Measurements from ENCODE around the gene ILK.

Gene ILK

GRCh38 chr11:6657346-6657745 lies 53.8 kb downstream of the ILK start:
- Histone ChIP-seq H3K27ac (replicated peaks) (no peak overlapping the region), H3K4me3 (replicated peaks; ENCODE audit: insufficient read depth, low read length) (no peak overlapping the region), H3K27me3 (ENCODE audit: insufficient read depth, poor library complexity, severe bottlenecking) (peaks cover 13% of the 10 kb centered on the region)
- TF ChIP-seq CTCF (IDR thresholded peaks at IDR 0.05; ENCODE audit: insufficient read depth, low read length) (no peak), SPI1 (IDR thresholded peaks at IDR 0.05; ENCODE audit: borderline replicate concordance, low read depth) (no peak), POLR2AphosphoS5 (IDR thresholded peaks at IDR 0.05; ENCODE audit: low read depth) (no peak), GABPA (IDR thresholded peaks at IDR 0.05; ENCODE audit: low read depth) (no peak)
- TF ChIP-seq, protein P1, sequence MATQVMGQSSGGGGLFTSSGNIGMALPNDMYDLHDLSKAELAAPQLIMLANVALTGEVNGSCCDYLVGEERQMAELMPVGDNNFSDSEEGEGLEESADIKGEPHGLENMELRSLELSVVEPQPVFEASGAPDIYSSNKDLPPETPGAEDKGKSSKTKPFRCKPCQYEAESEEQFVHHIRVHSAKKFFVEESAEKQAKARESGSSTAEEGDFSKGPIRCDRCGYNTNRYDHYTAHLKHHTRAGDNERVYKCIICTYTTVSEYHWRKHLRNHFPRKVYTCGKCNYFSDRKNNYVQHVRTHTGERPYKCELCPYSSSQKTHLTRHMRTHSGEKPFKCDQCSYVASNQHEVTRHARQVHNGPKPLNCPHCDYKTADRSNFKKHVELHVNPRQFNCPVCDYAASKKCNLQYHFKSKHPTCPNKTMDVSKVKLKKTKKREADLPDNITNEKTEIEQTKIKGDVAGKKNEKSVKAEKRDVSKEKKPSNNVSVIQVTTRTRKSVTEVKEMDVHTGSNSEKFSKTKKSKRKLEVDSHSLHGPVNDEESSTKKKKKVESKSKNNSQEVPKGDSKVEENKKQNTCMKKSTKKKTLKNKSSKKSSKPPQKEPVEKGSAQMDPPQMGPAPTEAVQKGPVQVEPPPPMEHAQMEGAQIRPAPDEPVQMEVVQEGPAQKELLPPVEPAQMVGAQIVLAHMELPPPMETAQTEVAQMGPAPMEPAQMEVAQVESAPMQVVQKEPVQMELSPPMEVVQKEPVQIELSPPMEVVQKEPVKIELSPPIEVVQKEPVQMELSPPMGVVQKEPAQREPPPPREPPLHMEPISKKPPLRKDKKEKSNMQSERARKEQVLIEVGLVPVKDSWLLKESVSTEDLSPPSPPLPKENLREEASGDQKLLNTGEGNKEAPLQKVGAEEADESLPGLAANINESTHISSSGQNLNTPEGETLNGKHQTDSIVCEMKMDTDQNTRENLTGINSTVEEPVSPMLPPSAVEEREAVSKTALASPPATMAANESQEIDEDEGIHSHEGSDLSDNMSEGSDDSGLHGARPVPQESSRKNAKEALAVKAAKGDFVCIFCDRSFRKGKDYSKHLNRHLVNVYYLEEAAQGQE (IDR thresholded peaks at IDR 0.05; ENCODE audit: insufficient replicate concordance, low read depth) = no peak
- DNase-seq (ENCODE audit: low read depth in 1 of 2, low spot score in 1 of 2) = no peak

DNA sequence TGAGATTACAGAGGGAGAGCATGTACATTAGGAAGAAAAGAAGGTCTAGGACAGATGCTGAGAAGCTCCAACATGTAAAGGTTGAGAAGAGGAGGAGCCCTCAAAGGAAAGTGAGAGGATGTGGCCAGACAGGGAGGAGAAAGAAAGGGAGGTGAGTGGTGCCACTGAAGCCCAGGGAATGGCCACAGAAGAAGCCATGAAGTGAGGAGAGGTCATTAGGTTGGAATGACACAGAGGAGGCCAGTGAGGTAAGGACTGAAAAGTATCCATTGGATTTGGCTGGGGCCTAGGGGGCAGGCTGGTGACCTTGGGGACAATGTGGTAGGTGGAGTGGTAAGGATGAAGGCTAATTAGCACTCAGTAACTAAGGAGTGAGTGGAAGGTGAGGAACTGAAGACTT lies 55.1 kb downstream of the ILK start:
- peaks cover 13% of the 10 kb centered on the region for H3K27me3 ChIP-seq (ENCODE audit: insufficient read depth, poor library complexity, severe bottlenecking)

More for the DNA sequence above, 55.1 kb downstream of the ILK start:
- no peak for DNase-seq (ENCODE audit: low read depth in 1 of 2, low spot score in 1 of 2)
- Histone ChIP-seq H3K4me3 (replicated peaks; ENCODE audit: insufficient read depth, low read length) (no peak overlapping the region), H3K27ac (replicated peaks) (no peak overlapping the region)
- TF ChIP-seq POLR2AphosphoS5 (IDR thresholded peaks at IDR 0.05; ENCODE audit: low read depth) (no peak), CTCF (IDR thresholded peaks at IDR 0.05; ENCODE audit: insufficient read depth, low read length) (no peak), SPI1 (IDR thresholded peaks at IDR 0.05; ENCODE audit: borderline replicate concordance, low read depth) (no peak), GABPA (IDR thresholded peaks at IDR 0.05; ENCODE audit: low read depth) (no peak)
- TF ChIP-seq, protein P1 (IDR thresholded peaks at IDR 0.05; ENCODE audit: insufficient replicate concordance, low read depth) = no peak

Measured in HL-60 (cell line).